Ascending aorta (tissue), 2 donors: Measurements from ENCODE around the gene ATP6V0A1. TPM values are rescaled to one million over a fixed set of nuclear protein-coding genes. Genes with fewer than 3 reads are reported as not detected.

Source experiments
- DNase-seq, 2 donors: peaks; one replicate each; pipeline ENCODE4 v3.0.0-alpha.2; 2019; ENCODE audit warnings: low spot score in 2 of 2
- H3K27ac ChIP-seq, 2 donors: fragments of 200-600 bp; sonication (generic); one replicate each; pipeline ENCODE4 v1.5.1; 2016 to 2017; ENCODE audit warnings: mild to moderate bottlenecking in 1 of 2
- H3K27me3 ChIP-seq: fragments of 200-600 bp; sonication (generic); one replicate; pipeline ENCODE4 v1.5.1; 2017
- H3K36me3 ChIP-seq, 2 donors: fragments of 200-600 bp; sonication (generic); one replicate each; pipeline ENCODE4 v1.5.1; 2016
- H3K4me1 ChIP-seq, 2 donors: fragments of 200-600 bp; sonication (generic); one replicate each; pipeline ENCODE4 v1.5.1; 2016 to 2017; ENCODE audit warnings: mild to moderate bottlenecking in 1 of 2
- H3K4me3 ChIP-seq, 2 donors: fragments of 200-600 bp; sonication (generic); one replicate each; pipeline ENCODE4 v1.5.1; 2016 to 2017; ENCODE audit warnings: mild to moderate bottlenecking in 1 of 2
- H3K9me3 ChIP-seq, 2 donors: fragments of 200-600 bp; sonication (generic); one replicate each; pipeline ENCODE4 v1.5.1; 2016
- CTCF ChIP-seq, 3 experiments: fragments of 200-600 bp in 2 of 3; fragments of 450-650 bp in 1 of 3; sonication (generic) in 2 of 3; IDR thresholded peaks; one replicate each; pipeline ENCODE4 v1.5.1; 2016 to 2019; ENCODE audit warnings: antibody characterized with exemption in 3 of 3, mild to moderate bottlenecking in 1 of 3, moderate library complexity in 1 of 3
- intact Hi-C: fragments of 100-400 bp; cut with DNase I; formaldehyde crosslinking; loops from one replicate; pipeline ENCODE4 v1.15.1; 2023
- total RNA-seq: library from RNA; depleted of rRNA; stranded (reverse); fragments of >200 nt; gene quantifications from one replicate; pipeline ENCODE4 v1.1.0, GENCODE V29; 2016

ATP6V0A1 gene
- total RNA-seq, 1 donor from 2014 or later: 59.0 TPM

GRCh38 chr17:42568341-42569111 is 109.8 kb downstream of the ATP6V0A1 start:
- TF ChIP-seq CTCF (IDR thresholded peaks at IDR 0.05): no peak
- DNase-seq: no peak
- Histone ChIP-seq H3K27me3 (no peaks in the 10 kb centered on the region), H3K9me3 (no peaks in the 10 kb centered on the region), H3K27ac (peak overlapping the region; percentile 5 to 89), H3K4me1 (peaks cover 0 to 24% of the 10 kb centered on the region in 2 donors), H3K36me3 (peaks cover 54 to 71% of the 10 kb centered on the region in 2 donors), H3K4me3 (no peak overlapping the region)
- intact Hi-C loops: no loop called here

GRCh38 chr17:42571435-42572225 is 113.0 kb downstream of the ATP6V0A1 start:
- Histone ChIP-seq H3K4me3 (no peak overlapping the region), H3K27ac (no peak overlapping the region), H3K9me3 (no peaks in the 10 kb centered on the region), H3K36me3 (peaks cover 45 to 65% of the 10 kb centered on the region in 2 donors), H3K4me1 (peaks cover 0 to 6% of the 10 kb centered on the region in 2 donors), H3K27me3 (no peaks in the 10 kb centered on the region)
- no peak for TF ChIP-seq CTCF (IDR thresholded peaks at IDR 0.05)
- no peak for DNase-seq
- intact Hi-C loops: loop anchor here (10.0 kb wide), 1 partner anchor 253 kb away; the partner anchor contains the start of gene BECN1

Other genes starting within 250 kb of the ATP6V0A1 start
- 80.6 TPM for gene STAT5B, start 182.5 kb upstream of the ATP6V0A1 start, total RNA-seq
- 105 TPM for gene STAT5A, start 170.4 kb upstream of the ATP6V0A1 start, total RNA-seq
- gene STAT3, start 70.4 kb upstream of the ATP6V0A1 start, total RNA-seq: 181 TPM
- gene CAVIN1, start 35.6 kb upstream of the ATP6V0A1 start, total RNA-seq: 548 TPM
- gene NAGLU, start 77.4 kb downstream of the ATP6V0A1 start, total RNA-seq: 94.7 TPM
- gene HSD17B1, start 94.0 kb downstream of the ATP6V0A1 start, total RNA-seq: not detected
- 10.9 TPM for gene COASY, start 103.3 kb downstream of the ATP6V0A1 start, total RNA-seq
- 15.8 TPM for gene MLX, start 108.2 kb downstream of the ATP6V0A1 start, total RNA-seq
- gene PSMC3IP, start 118.9 kb downstream of the ATP6V0A1 start, total RNA-seq: 2.9 TPM
- gene RETREG3, start 150.5 kb downstream of the ATP6V0A1 start, total RNA-seq: 51.3 TPM
- gene TUBG1, start 150.8 kb downstream of the ATP6V0A1 start, total RNA-seq: 10.5 TPM
- gene TUBG2, start 200.4 kb downstream of the ATP6V0A1 start, total RNA-seq: 73.1 TPM
- 105 TPM for gene PLEKHH3, start 218.1 kb downstream of the ATP6V0A1 start, total RNA-seq
- gene CCR10, start 223.0 kb downstream of the ATP6V0A1 start, total RNA-seq: 91.2 TPM
- 10.5 TPM for gene CNTNAP1, start 223.7 kb downstream of the ATP6V0A1 start, total RNA-seq